Stimulated activated effector memory CD8-positive, alpha-beta T cell treated with anti-CD3 and anti-CD28 coated beads, Interleukin-12 subunit alpha, Interleukin-12 subunit beta, amount 100 ng/mL, for 72 hours (primary cell): ENCODE results near the gene NOTCH1.

Experiments
- ATAC-seq: fragments of 150-1000 bp; cut with Tn5 transposase; 2 replicates; pipeline ENCODE4 v1.10.0; 2021
- DNase-seq, 2 donors: peaks; one replicate each; pipeline ENCODE4 v3.0.0; 2021 to 2022; ENCODE audit warnings: low spot score in 2 of 2
- H3K27ac Mint-ChIP-seq: one replicate; pipeline ENCODE4 v1.8.0; 2022; ENCODE audit warnings: mild to moderate bottlenecking, mixed read lengths
- H3K36me3 Mint-ChIP-seq: one replicate; pipeline ENCODE4 v1.8.0; 2022; ENCODE audit warnings: mild to moderate bottlenecking, mixed read lengths
- H3K4me1 Mint-ChIP-seq: one replicate; pipeline ENCODE4 v1.8.0; 2022; ENCODE audit warnings: mixed read lengths
- H3K4me3 Mint-ChIP-seq: one replicate; pipeline ENCODE4 v1.8.0; 2022; ENCODE audit warnings: mild to moderate bottlenecking, mixed read lengths
- H3K9me3 Mint-ChIP-seq: one replicate; pipeline ENCODE4 v1.8.0; 2022; ENCODE audit warnings: mixed read lengths

Gene NOTCH1

DNA sequence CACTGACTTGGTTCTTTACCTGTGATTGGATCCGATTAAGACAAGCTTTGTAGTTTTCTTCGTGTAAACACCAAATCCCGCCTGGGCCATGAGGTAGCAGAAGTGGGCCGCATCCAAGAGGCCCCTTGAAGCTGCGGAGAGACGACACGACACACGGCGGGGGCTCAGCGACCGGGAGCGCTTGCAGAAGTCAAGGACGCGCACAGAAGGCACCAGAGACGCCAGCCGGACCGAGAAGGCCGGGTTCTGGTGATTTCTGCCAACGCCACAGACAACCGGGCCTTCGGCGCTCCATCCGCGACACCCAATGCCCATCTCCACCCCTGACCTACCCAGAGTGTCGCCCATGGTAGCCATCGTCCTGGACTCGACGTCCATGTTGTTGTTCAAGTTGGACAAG, 86.4 kb downstream of the NOTCH1 start:
- Mint-ChIP-seq H3K27ac (no peak overlapping the region), H3K4me1 (no peaks in the 10 kb centered on the region), H3K36me3 (peaks cover 98% of the 10 kb centered on the region), H3K9me3 (no peaks in the 10 kb centered on the region), H3K4me3 (no peak overlapping the region)
- DNase-seq (no peak), ATAC-seq (no peak)

DNA sequence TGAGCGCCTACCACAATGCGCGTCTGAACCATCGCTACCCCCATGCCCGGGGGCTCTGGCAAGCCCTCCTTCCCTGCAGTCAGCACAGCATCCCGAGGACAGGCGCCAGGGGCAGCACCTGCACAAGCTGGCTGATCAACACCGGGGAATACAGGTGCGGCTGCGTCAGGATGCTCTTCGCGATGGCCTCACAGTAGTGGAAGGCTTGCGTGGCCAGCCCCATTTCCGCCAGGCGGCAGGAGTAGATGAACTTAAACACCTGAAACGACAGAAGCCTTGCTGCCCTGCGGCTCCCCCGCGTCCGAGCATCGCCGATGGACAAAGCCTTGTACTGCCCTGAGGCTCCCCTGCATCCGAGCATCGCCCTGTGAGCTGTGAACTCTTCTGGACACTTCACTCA, 88.5 kb downstream of the NOTCH1 start:
- Mint-ChIP-seq H3K27ac (no peak overlapping the region), H3K4me3 (no peak overlapping the region), H3K4me1 (no peaks in the 10 kb centered on the region), H3K9me3 (no peaks in the 10 kb centered on the region), H3K36me3 (peaks cover 98% of the 10 kb centered on the region)
- DNase-seq (no peak), ATAC-seq (no peak)

DNA sequence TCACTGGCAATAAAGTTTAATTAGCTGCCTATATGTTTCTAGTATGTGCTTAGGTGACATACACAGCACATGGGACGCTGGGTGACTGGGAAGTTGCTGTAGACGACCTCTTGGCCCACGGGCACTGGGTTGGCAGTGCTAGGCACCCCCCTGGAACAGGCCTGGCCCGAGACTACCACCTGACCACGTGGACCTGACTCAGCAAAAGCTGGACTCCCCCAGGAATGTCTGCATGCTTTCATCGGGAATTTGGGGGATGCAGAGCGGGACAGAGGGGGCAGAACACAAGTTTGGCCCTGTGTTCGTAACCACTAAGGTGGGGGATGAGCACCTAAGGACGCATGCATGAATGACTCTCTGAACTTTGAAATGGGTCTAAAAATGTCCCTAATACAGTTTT, 89.6 kb downstream of the NOTCH1 start:
- Mint-ChIP-seq H3K4me1 (no peaks in the 10 kb centered on the region), H3K27ac (no peak overlapping the region), H3K36me3 (peaks cover 98% of the 10 kb centered on the region), H3K9me3 (no peaks in the 10 kb centered on the region), H3K4me3 (no peak overlapping the region)
- ATAC-seq (no peak), DNase-seq (no peak)

DNA sequence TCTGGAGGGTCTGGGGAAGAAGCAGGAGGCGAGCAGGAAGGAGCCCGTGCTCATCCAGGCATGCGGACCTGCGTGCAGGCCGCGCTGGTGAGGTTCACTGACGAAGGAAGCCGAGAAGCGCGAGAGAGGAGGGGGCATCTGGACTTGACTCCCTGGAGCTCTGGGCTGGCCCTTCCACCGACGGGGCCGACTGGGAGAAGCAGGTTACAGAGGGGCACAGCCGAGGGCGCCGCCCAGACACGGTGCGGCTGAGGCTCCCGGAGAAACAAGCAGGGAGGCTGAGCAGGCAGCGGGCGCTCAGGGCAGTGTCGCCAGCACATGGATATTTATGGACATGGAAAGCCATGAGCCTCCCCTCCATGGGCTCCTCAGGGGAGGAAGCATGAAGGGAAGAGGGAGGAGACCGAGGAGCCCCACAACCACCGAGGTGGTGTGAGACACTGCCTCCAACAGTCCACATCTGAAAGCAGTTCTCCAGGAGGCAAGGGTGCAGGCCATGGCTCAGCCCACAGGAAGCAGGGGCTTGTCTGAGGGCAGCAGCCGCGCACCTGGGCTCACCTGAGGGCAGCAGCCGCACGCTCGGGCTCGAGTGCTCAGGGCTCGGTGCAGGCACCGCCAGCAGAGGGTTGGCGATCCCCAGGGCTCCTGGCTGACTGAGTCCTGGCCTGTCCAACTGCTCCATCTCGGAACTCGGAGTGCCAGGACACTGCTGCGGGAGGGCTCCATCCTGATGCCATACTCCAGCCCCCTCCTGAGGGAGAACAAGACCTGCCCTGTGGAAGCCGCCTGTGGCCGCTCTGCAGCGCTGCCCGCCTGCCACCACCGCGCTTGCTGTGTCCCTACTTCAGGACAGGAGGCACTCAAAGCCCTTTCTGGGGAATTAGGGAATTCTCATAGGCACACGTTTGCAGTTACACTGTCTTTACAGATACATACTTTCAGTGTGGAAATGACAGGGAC, 90.5 kb downstream of the NOTCH1 start:
- peak overlapping the region; percentile 56 for H3K27ac Mint-ChIP-seq
- no peak overlapping the region for H3K4me3 Mint-ChIP-seq
- H3K9me3 Mint-ChIP-seq, result no peaks in the 10 kb centered on the region
- DNase-seq (no peak), ATAC-seq (no peak)
- H3K4me1 Mint-ChIP-seq, result no peaks in the 10 kb centered on the region
- H3K36me3 Mint-ChIP-seq, result peaks cover 98% of the 10 kb centered on the region

DNA sequence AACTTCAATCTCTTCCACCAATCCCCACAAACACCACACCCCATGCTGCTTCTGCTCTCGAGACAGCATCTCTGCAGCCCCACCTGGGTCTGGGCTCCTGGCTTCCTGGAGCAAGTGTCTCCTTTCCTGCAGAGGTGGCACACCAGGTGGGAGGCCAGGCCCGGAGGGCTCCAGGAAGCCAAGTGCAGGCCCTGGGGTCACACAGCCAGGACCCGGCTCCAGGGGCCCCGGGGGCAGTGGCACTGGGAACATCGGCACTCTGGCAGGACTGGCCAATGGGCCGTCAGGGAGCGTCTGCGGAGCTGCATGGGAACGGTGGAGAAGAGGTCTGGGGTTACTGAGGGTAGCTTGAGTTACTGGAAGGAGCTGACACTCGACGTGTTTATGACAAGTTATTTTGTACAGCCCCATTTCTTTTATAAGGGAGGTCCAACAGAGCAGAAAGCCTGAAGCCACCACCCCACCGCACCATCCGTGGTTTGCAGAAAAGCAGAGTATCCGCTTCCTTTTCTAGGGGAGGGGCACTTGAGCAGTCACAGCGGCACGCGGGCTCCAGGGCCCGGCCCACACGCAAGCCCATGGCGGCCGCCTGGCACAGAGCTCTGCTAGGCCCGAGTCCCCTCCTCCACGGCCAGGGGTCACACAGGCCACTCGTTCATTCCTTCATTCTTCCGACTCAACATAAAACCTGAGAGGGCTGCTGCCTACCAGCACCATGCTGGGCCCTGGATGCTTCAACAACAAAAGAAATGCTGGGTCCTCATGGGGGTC, 91.6 kb downstream of the NOTCH1 start:
- H3K27ac Mint-ChIP-seq, result peak overlapping the region; percentile 56
- DNase-seq, result no peak
- peaks cover 98% of the 10 kb centered on the region for H3K36me3 Mint-ChIP-seq
- peak; percentile 31 for ATAC-seq
- H3K9me3 Mint-ChIP-seq, result no peaks in the 10 kb centered on the region
- H3K4me1 Mint-ChIP-seq, result no peaks in the 10 kb centered on the region
- H3K4me3 Mint-ChIP-seq, result no peak overlapping the region

DNA sequence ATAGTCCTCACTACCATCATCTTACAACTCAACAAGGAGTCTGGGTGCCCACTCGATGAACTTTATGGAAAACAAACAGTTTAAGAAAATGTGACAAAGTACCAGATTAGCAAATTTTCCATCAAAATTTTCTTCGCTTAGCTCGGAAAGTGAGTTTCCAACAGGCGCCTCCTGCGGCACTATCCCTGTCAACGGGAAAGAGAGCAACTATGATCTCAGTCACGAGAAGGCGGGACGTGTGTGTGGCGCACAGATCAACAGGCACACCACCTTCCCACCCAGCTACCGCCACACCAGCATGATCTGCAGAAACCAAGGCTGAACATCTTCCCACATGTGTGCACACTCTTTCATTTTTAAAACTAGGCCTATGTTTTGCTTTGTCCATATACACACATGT, 92.5 kb downstream of the NOTCH1 start:
- Mint-ChIP-seq H3K9me3 (no peaks in the 10 kb centered on the region), H3K4me1 (no peaks in the 10 kb centered on the region), H3K36me3 (peaks cover 98% of the 10 kb centered on the region), H3K27ac (peak overlapping the region; percentile 32), H3K4me3 (no peak overlapping the region)
- DNase-seq (no peak), ATAC-seq (no peak)

DNA sequence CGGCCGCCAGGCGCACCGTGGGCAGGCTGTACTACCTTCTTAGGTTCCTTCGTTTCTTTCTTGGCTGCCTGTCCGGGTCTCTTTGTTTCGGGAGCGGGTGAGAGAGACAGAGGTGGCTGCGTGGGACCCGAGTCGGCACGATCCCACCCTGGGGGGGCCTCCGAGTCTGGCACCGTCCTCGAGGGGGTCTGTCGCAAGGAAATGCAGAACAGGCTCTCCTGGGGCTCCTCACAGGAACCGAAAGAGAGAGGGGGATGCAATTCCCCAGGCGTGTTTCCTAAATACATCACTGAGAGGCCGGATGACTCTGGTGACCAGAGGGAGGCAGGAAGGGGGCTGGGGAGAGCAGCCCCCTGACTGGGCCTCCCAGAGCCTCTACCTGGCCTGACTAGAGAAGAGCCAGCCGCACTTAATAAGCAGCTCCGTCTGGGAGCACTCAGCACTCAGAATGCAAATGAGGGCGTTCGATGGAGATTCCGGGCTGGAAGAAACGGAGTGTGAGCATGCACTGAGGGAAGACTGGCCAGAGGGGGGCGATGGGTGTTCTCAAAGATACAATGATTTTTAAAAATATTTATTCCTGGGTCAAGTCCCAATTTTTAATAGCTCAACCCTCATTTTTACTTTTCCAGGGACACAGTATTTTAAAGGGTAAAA, 94.5 kb downstream of the NOTCH1 start:
- Mint-ChIP-seq H3K9me3 (no peaks in the 10 kb centered on the region), H3K4me3 (no peak overlapping the region), H3K36me3 (peaks cover 98% of the 10 kb centered on the region), H3K4me1 (no peaks in the 10 kb centered on the region), H3K27ac (no peak overlapping the region)
- DNase-seq, result no peak
- ATAC-seq, result no peak

DNA sequence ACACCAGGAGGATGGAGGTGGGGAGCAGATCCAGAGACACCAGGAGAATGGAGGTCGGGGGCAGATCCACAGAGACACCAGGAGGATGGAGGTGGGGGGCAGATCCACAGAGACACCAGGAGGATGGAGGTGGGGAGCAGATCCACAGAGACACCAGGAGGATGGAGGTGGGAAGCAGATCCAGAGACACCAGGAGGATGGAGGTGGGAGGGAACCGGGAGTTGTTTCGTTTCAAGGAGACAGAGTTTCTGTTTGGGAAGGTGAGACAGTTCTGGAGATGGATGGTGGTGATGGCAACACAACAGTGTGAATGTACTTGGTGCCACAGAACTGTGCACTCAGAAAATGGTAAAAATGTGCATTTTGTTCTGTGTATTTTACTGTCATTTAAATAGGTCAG, 97.2 kb downstream of the NOTCH1 start:
- no peak for ATAC-seq
- H3K4me1 Mint-ChIP-seq, result no peaks in the 10 kb centered on the region
- H3K4me3 Mint-ChIP-seq, result no peak overlapping the region
- H3K9me3 Mint-ChIP-seq, result no peaks in the 10 kb centered on the region
- DNase-seq, result no peak
- no peak overlapping the region for H3K27ac Mint-ChIP-seq
- H3K36me3 Mint-ChIP-seq, result peaks cover 100% of the 10 kb centered on the region

DNA sequence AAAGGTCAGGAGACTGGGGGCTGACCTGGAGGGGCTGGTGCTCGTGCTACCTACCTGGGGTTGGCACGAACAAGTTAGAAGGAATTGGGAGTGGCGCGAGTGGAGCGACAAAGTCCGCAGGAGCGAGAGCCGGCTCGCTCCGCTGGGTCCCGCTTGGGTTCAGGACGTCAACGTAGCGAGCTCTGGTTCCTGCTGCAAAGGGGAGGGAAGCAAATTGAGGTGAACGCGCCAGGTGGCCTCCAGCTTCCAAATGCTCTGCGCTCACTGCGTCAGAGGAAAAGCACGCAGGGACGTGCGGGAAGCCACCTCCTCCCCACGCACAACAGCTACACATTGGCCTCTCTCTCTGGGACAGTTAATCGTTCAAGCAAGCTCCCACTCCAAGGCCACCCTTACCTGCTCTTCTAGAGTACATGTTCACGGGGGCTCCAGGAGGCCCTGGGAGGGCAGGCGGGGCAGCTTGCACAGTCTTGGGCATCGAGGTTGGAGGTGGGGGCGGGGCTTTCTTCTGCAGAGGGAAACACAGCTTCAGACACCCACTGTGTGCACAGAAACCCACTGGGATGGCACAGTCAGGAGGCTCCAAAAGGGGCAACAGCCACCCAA, 98.6 kb downstream of the NOTCH1 start:
- Mint-ChIP-seq H3K36me3 (peaks cover 100% of the 10 kb centered on the region), H3K4me3 (no peak overlapping the region), H3K27ac (peak overlapping the region; percentile 43), H3K9me3 (no peaks in the 10 kb centered on the region), H3K4me1 (no peaks in the 10 kb centered on the region)
- ATAC-seq (no peak), DNase-seq (no peak)

DNA sequence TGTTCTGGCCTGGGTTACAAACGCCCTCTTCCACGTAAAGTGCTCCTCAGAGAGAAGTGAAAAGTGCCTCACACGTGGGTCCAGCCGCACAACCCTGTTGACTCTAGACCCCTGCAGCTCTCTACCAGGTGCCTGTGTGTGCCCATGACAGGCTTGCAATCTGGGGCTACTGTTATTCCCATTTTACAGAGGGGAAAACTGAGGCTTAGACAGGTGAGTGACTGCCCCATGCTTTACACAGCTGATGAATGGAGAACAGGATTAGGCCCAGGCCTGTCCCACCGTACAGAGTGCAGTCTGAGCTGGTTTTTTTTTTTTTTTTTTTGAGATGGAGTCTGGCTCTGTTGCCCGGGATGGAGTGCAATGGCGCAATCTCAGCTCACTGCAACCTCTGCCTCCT, 100.0 kb downstream of the NOTCH1 start:
- no peak for ATAC-seq
- H3K4me3 Mint-ChIP-seq, result no peak overlapping the region
- H3K36me3 Mint-ChIP-seq, result peaks cover 99% of the 10 kb centered on the region
- H3K4me1 Mint-ChIP-seq, result no peaks in the 10 kb centered on the region
- H3K9me3 Mint-ChIP-seq, result no peaks in the 10 kb centered on the region
- no peak for DNase-seq
- H3K27ac Mint-ChIP-seq, result no peak overlapping the region
